Ascending aorta (tissue), 2 donors: ENCODE results near the gene ZDHHC19. TPM values are rescaled to one million over a fixed set of nuclear protein-coding genes. Genes with fewer than 3 reads are reported as not detected.
"Not testable (repeated sequence)": the region's sequence is repeated elsewhere in the genome, so short reads cannot be mapped to it uniquely, and the experiment has no call there.

Source experiments
- DNase-seq, 2 donors: peaks; one replicate each; pipeline ENCODE4 v3.0.0-alpha.2; 2019; ENCODE audit warnings: low spot score in 2 of 2
- H3K27ac ChIP-seq, 2 donors: fragments of 200-600 bp; sonication (generic); one replicate each; pipeline ENCODE4 v1.5.1; 2016 to 2017; ENCODE audit warnings: mild to moderate bottlenecking in 1 of 2
- H3K27me3 ChIP-seq: fragments of 200-600 bp; sonication (generic); one replicate; pipeline ENCODE4 v1.5.1; 2017
- H3K36me3 ChIP-seq, 2 donors: fragments of 200-600 bp; sonication (generic); one replicate each; pipeline ENCODE4 v1.5.1; 2016
- H3K4me1 ChIP-seq, 2 donors: fragments of 200-600 bp; sonication (generic); one replicate each; pipeline ENCODE4 v1.5.1; 2016 to 2017; ENCODE audit warnings: mild to moderate bottlenecking in 1 of 2
- H3K4me3 ChIP-seq, 2 donors: fragments of 200-600 bp; sonication (generic); one replicate each; pipeline ENCODE4 v1.5.1; 2016 to 2017; ENCODE audit warnings: mild to moderate bottlenecking in 1 of 2
- H3K9me3 ChIP-seq, 2 donors: fragments of 200-600 bp; sonication (generic); one replicate each; pipeline ENCODE4 v1.5.1; 2016
- CTCF ChIP-seq, 3 experiments: fragments of 200-600 bp in 2 of 3; fragments of 450-650 bp in 1 of 3; sonication (generic) in 2 of 3; IDR thresholded peaks; one replicate each; pipeline ENCODE4 v1.5.1; 2016 to 2019; ENCODE audit warnings: antibody characterized with exemption in 3 of 3, mild to moderate bottlenecking in 1 of 3, moderate library complexity in 1 of 3
- intact Hi-C: fragments of 100-400 bp; cut with DNase I; formaldehyde crosslinking; loops from one replicate; pipeline ENCODE4 v1.15.1; 2023
- total RNA-seq: library from RNA; depleted of rRNA; stranded (reverse); fragments of >200 nt; gene quantifications from one replicate; pipeline ENCODE4 v1.1.0, GENCODE V29; 2016

Gene ZDHHC19
- total RNA-seq, 1 donor from 2014 or later = not detected

DNA sequence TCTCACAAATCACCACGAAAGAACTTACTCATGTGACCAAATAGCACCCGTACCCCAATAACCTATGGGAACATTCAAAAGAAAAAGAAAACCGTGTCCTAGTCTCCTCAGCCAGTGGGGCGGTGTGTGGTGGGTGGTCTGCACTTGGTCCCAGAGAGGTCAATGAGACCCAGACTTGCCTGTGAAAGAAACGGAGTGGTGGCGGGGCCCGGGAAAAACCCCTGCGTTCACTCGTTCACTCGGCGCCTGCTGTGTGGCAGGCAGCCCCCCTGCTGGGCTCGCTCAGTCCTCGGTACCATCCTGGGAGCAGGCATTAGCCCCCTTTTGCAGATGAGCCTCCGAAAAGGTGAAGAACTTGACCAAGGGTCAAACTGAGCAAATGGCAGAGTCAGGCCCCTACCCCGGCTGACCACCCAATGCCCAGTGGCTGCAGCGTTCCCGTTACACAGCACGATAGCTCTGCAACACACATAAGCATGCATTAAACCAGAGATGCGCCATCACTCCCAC is 36.0 kb downstream of the ZDHHC19 start:
- H3K4me3 ChIP-seq = no peak overlapping the region
- no peak for TF ChIP-seq CTCF (IDR thresholded peaks at IDR 0.05)
- H3K4me1 ChIP-seq = no peaks in the 10 kb centered on the region
- no peak for DNase-seq
- H3K27me3 ChIP-seq = no peaks in the 10 kb centered on the region
- no peaks in the 10 kb centered on the region for H3K36me3 ChIP-seq
- no peaks in the 10 kb centered on the region for H3K9me3 ChIP-seq
- intact Hi-C loops = no loop called here
- no peak overlapping the region for H3K27ac ChIP-seq

- no peaks in the 10 kb centered on the region for H3K36me3 ChIP-seq
- H3K27me3 ChIP-seq = no peaks in the 10 kb centered on the region
- intact Hi-C loops = no loop called here
- no peak for DNase-seq
- H3K27ac ChIP-seq = no peak overlapping the region
- H3K9me3 ChIP-seq = no peaks in the 10 kb centered on the region
- no peak for TF ChIP-seq CTCF (IDR thresholded peaks at IDR 0.05)
- no peak overlapping the region for H3K4me3 ChIP-seq
- no peaks in the 10 kb centered on the region for H3K4me1 ChIP-seq
These were observed 36.5 kb downstream of the ZDHHC19 start for GRCh38 chr3:196174652-196175051.

- H3K27ac ChIP-seq, H3K4me3 ChIP-seq, H3K4me1 ChIP-seq, DNase-seq, H3K9me3 ChIP-seq, H3K27me3 ChIP-seq, H3K36me3 ChIP-seq, intact Hi-C loops: not testable (repeated sequence)
These were observed 40.9 kb downstream of the ZDHHC19 start for GRCh38 chr3:196170296-196170695.

DNA sequence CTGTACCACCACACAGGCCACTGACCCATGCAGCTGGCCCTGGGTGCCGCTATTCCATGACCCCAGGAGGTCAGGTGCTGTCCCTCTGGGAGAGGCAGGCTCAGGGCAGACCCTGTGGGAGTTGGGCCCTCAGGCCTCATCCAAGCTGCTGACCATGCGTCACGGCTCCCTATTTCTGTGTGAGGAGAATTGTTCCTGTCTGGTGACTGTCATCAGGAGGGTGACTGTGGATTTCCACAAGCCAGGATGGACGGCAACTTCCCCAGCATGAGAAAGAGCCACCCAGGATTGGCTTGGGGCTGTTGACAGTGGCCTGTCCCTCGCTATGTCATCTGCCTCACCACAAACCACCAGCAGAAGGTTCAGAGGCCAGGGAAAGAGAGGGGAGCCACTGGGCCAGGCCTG is 41.4 kb downstream of the ZDHHC19 start:
- intact Hi-C loops = no loop called here
- H3K4me3 ChIP-seq = no peak overlapping the region
- no peaks in the 10 kb centered on the region for H3K4me1 ChIP-seq
- H3K27ac ChIP-seq = no peak overlapping the region
- DNase-seq = no peak
- no peaks in the 10 kb centered on the region for H3K36me3 ChIP-seq
- no peak for TF ChIP-seq CTCF (IDR thresholded peaks at IDR 0.05)
- no peaks in the 10 kb centered on the region for H3K27me3 ChIP-seq
- H3K9me3 ChIP-seq = no peaks in the 10 kb centered on the region

- no peak for TF ChIP-seq CTCF (IDR thresholded peaks at IDR 0.05)
- Histone ChIP-seq H3K27me3 (no peaks in the 10 kb centered on the region), H3K4me1 (no peaks in the 10 kb centered on the region), H3K4me3 (no peak overlapping the region), H3K9me3 (no peaks in the 10 kb centered on the region), H3K36me3 (no peaks in the 10 kb centered on the region), H3K27ac (no peak overlapping the region)
- DNase-seq = no peak
- intact Hi-C loops = no loop called here
These were observed 42.3 kb downstream of the ZDHHC19 start for GRCh38 chr3:196168808-196169391.

GRCh38 chr3:196166741-196167140 is 44.5 kb downstream of the ZDHHC19 start:
- no peaks in the 10 kb centered on the region for H3K27me3 ChIP-seq
- no peak for TF ChIP-seq CTCF (IDR thresholded peaks at IDR 0.05)
- no peak overlapping the region for H3K27ac ChIP-seq
- H3K9me3 ChIP-seq = no peaks in the 10 kb centered on the region
- intact Hi-C loops = no loop called here
- no peaks in the 10 kb centered on the region for H3K4me1 ChIP-seq
- no peak for DNase-seq
- no peak overlapping the region for H3K4me3 ChIP-seq
- H3K36me3 ChIP-seq = no peaks in the 10 kb centered on the region
